Mammary epithelial cell (primary cell): ENCODE results near the gene SLAMF6.

Source experiments
- EZH2 ChIP-seq: IDR thresholded peaks from 2 replicates; pipeline ENCODE4 v1.6.1; 2012; ENCODE audit warnings: low read length, inconsistent platforms, borderline replicate concordance
- TF ChIP-seq, protein P1 (sequence below), 2 donors: IDR thresholded peaks in 1 of 2; conservative IDR thresholded peaks in 1 of 2; 2 replicates each; pipeline ENCODE4 v1.5.1; 2011 to 2012; ENCODE audit warnings: inconsistent platforms in 2 of 2, low read length in 2 of 2, mild to moderate bottlenecking in 2 of 2, control low read depth in 1 of 2, low read depth in 1 of 2; ENCODE audit not compliant: insufficient read depth in 1 of 2; ENCODE audit errors: extremely low read depth in 1 of 2

DNA sequence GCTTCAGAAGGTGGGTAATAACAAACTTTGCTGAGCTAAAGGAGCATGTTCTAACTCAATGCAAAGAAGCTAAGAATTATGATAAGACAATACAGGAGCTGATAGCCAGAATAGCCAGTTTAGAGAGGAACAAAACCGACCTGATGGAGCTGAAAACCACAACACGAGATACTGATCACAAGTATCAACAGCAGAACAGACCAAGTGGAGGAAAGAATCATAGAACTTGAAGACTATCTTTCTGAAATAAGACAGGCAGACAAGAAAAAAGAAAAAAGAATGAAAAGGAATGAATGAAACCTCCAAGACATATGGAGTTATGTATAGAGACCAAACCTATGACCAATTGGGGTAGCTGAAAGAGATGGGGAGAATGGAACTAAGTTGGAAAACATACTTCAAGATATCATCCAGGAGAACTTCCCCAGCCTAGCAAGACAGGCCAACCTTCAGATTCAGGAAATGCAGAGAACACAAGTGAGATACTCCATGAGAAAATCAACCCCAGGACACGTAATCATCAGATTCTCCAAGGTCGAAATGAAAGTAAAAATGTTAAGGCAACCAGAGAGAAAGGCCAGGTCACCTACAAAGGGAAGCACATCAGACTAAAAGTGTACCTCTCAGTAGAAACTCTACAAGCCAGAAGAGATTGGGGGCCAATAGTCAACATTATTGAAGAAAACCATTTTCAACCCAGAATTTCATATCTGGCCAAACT, 35.8 kb upstream of the SLAMF6 start:
- TF ChIP-seq, protein P1, sequence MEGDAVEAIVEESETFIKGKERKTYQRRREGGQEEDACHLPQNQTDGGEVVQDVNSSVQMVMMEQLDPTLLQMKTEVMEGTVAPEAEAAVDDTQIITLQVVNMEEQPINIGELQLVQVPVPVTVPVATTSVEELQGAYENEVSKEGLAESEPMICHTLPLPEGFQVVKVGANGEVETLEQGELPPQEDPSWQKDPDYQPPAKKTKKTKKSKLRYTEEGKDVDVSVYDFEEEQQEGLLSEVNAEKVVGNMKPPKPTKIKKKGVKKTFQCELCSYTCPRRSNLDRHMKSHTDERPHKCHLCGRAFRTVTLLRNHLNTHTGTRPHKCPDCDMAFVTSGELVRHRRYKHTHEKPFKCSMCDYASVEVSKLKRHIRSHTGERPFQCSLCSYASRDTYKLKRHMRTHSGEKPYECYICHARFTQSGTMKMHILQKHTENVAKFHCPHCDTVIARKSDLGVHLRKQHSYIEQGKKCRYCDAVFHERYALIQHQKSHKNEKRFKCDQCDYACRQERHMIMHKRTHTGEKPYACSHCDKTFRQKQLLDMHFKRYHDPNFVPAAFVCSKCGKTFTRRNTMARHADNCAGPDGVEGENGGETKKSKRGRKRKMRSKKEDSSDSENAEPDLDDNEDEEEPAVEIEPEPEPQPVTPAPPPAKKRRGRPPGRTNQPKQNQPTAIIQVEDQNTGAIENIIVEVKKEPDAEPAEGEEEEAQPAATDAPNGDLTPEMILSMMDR (conservative IDR thresholded peaks at IDR 0.05 in 1 of 2, IDR thresholded peaks at IDR 0.05 in 1 of 2; ENCODE audit: extremely low read depth in 1 of 2, insufficient read depth in 1 of 2, low read depth in 1 of 2, low read length in 2 of 2) = no peak
- no peak for TF ChIP-seq EZH2
